CD14-positive monocyte (primary cell): ENCODE data around the gene ENOSF1. TPM values are rescaled to one million over a fixed set of nuclear protein-coding genes. Genes with fewer than 3 reads are reported as not detected.

ENCODE experiments used
- DNase-seq, 3 donors: peaks; one replicate each; pipeline ENCODE4 v3.0.0-alpha.2; 2011 to 2022
- H2AFZ ChIP-seq: 2 replicates; pipeline ENCODE4 v1.6.0; 2012; ENCODE audit warnings: mild to moderate bottlenecking, low read depth, low read length, inconsistent platforms; ENCODE audit not compliant: insufficient read depth, poor library complexity, severe bottlenecking
- H3K27ac ChIP-seq, 2 donors: 1 replicate in 1 of 2; 2 replicates in 1 of 2; pipeline ENCODE4 v1.5.1; 2012 to 2013; ENCODE audit warnings: low read length in 2 of 2, control low read depth in 1 of 2, inconsistent platforms in 1 of 2, low read depth in 1 of 2, mild to moderate bottlenecking in 1 of 2
- H3K27me3 ChIP-seq, 2 donors: one replicate each; pipeline versions ENCODE4 v1.6.0 to v1.6.1; 2011 to 2013; ENCODE audit warnings: low read length in 2 of 2; ENCODE audit not compliant: control insufficient read depth in 2 of 2, insufficient read depth in 2 of 2
- H3K36me3 ChIP-seq, 2 donors: replicated peaks in 1 of 2; 1 replicate in 1 of 2; 2 replicates in 1 of 2; pipeline versions ENCODE4 v1.5.1 to v1.6.1; 2012 to 2013; ENCODE audit warnings: low read length in 2 of 2, control low read depth in 1 of 2, inconsistent platforms in 1 of 2, mild to moderate bottlenecking in 1 of 2; ENCODE audit not compliant: insufficient read depth in 2 of 2, control insufficient read depth in 1 of 2
- H3K4me1 ChIP-seq, 2 donors: 1 replicate in 1 of 2; 2 replicates in 1 of 2; pipeline versions ENCODE4 v1.5.1 to v1.6.1; 2012 to 2013; ENCODE audit warnings: low read length in 2 of 2, control low read depth in 1 of 2, inconsistent platforms in 1 of 2, mild to moderate bottlenecking in 1 of 2, moderate library complexity in 1 of 2; ENCODE audit not compliant: insufficient read depth in 2 of 2, control insufficient read depth in 1 of 2
- H3K4me2 ChIP-seq: replicated peaks from 2 replicates; pipeline ENCODE3; 2012; ENCODE audit warnings: low read length, moderate library complexity, mild to moderate bottlenecking; ENCODE audit not compliant: poor library complexity, severe bottlenecking; ENCODE audit errors: extremely low read depth
- H3K4me3 ChIP-seq, 3 experiments: fragments of 200-600 bp in 1 of 3; sonication (generic) in 1 of 3; replicated peaks in 1 of 3; 1 replicate in 2 of 3; 2 replicates in 1 of 3; pipeline ENCODE4 v1.5.1; 2011 to 2013; ENCODE audit warnings: low read length in 3 of 3, mild to moderate bottlenecking in 3 of 3, control low read depth in 2 of 3, low read depth in 2 of 3, inconsistent platforms in 1 of 3, moderate library complexity in 1 of 3
- H3K79me2 ChIP-seq: 2 replicates; pipeline ENCODE4 v1.6.0; 2012; ENCODE audit warnings: mild to moderate bottlenecking, control low read depth, inconsistent platforms, low read length, moderate library complexity; ENCODE audit not compliant: insufficient read depth
- H3K9ac ChIP-seq: 2 replicates; pipeline ENCODE4 v1.6.0; 2017; ENCODE audit warnings: low read length, mild to moderate bottlenecking; ENCODE audit not compliant: insufficient read depth, poor library complexity, severe bottlenecking
- H3K9me3 ChIP-seq, 2 donors: replicated peaks in 1 of 2; 1 replicate in 1 of 2; 2 replicates in 1 of 2; pipeline versions ENCODE4 v1.5.1 to v1.6.1; 2012 to 2013; ENCODE audit warnings: low read length in 2 of 2, control low read depth in 1 of 2; ENCODE audit not compliant: control insufficient read depth in 1 of 2, insufficient read depth in 1 of 2
- H4K20me1 ChIP-seq: 2 replicates; pipeline ENCODE4 v1.6.0; 2012; ENCODE audit warnings: mild to moderate bottlenecking, low read length, control low read depth, moderate library complexity; ENCODE audit not compliant: insufficient read depth
- H3K27ac Mint-ChIP-seq, 7 donors: one replicate each; pipeline ENCODE4 v1.8.0; 2020; ENCODE audit warnings: mild to moderate bottlenecking in 7 of 7, mixed read lengths in 7 of 7, moderate library complexity in 6 of 7, inconsistent platforms in 2 of 7
- H3K27me3 Mint-ChIP-seq, 3 donors: one replicate each; pipeline ENCODE4 v1.8.0; 2021 to 2022; ENCODE audit warnings: low read depth in 3 of 3, mild to moderate bottlenecking in 3 of 3, mixed read lengths in 3 of 3, moderate library complexity in 3 of 3, inconsistent platforms in 1 of 3
- H3K36me3 Mint-ChIP-seq, 2 donors: one replicate each; pipeline ENCODE4 v1.8.0; 2020; ENCODE audit warnings: mixed read lengths in 2 of 2, inconsistent platforms in 1 of 2, mild to moderate bottlenecking in 1 of 2
- H3K4me1 Mint-ChIP-seq: one replicate; pipeline ENCODE4 v1.8.0; 2020; ENCODE audit warnings: mild to moderate bottlenecking, mixed read lengths
- H3K4me3 Mint-ChIP-seq, 2 donors: one replicate each; pipeline ENCODE4 v1.8.0; 2020; ENCODE audit warnings: mild to moderate bottlenecking in 2 of 2, mixed read lengths in 2 of 2, moderate library complexity in 1 of 2
- H3K9me3 Mint-ChIP-seq, 7 donors: one replicate each; pipeline ENCODE4 v1.8.0; 2020 to 2022; ENCODE audit warnings: mixed read lengths in 7 of 7, mild to moderate bottlenecking in 6 of 7, moderate library complexity in 6 of 7, inconsistent platforms in 2 of 7
- WGBS: methylation state at CpG from one replicate; pipeline ENCODE4 v1.1.5; 2013; ENCODE audit warnings: missing lambda C conversion rate; ENCODE audit not compliant: insufficient coverage; 5-methylcytosine and 5-hydroxymethylcytosine counted together
- intact Hi-C, 2 donors: fragments of 100-400 bp; cut with micrococcal nuclease; formaldehyde crosslinking; loops; one replicate each; pipeline versions ENCODE4 v1.15.0 to v1.15.1; 2023
- polyA plus RNA-seq, 3 donors: library from polyadenylated mRNA; depleted of rRNA in 1 of 3; unstranded in 2 of 3; stranded (reverse) in 1 of 3; fragments of 300-500 nt in 2 of 3; fragments of >200 nt in 1 of 3; fragmentation: Illumina TruSeq in 2 of 3; gene quantifications; 1 replicate in 2 of 3; 2 replicates in 1 of 3; pipeline ENCODE4 v1.2.3, GENCODE V29; 2012 to 2021
- TF ChIP-seq, protein P1 (sequence below): fragments of 200-600 bp; IDR thresholded peaks from one replicate; pipeline ENCODE4 v1.8.0; 2022; ENCODE audit warnings: antibody characterized with exemption, mild to moderate bottlenecking

ENOSF1 gene
- polyA plus RNA-seq, 3 donors = 2.2 to 11.6 (median 2.3) TPM

DNA sequence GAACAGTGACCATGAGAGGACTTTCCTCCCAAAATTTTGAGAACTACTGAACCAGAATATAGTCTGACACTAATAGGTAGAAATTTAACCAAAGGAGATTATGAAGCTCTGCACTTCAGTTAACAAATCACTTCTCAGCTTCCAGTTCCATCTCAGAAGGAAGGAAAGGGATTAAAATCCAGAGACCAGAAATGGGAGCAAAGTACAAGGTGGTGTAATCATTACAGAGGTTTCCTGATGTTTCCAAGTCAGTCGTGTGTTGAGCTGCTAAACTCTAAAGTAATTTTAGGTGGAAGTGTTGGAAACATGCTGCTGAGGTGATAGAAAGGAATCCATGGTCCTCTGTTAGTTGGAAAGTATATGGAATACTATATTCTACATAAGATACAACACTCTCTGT is 44.2 kb downstream of the ENOSF1 start:
- peaks cover 30 to 68% of the 10 kb centered on the region in 2 donors for H3K36me3 ChIP-seq
- peaks cover 24% of the 10 kb centered on the region for H3K79me2 ChIP-seq
- H3K27me3 Mint-ChIP-seq = no peaks in the 10 kb centered on the region
- H3K4me3 ChIP-seq = no peak overlapping the region
- H3K4me2 ChIP-seq = no peak overlapping the region
- no peak overlapping the region for H3K4me3 Mint-ChIP-seq
- no peak overlapping the region for H3K9ac ChIP-seq
- no peaks in the 10 kb centered on the region for H3K4me1 Mint-ChIP-seq
- H3K9me3 ChIP-seq = no peaks in the 10 kb centered on the region
- peak overlapping the region in 1 of 2 donors; percentile 8 for H3K27ac ChIP-seq
- no peaks in the 10 kb centered on the region for H3K27me3 ChIP-seq
- H3K36me3 Mint-ChIP-seq = peaks cover 56 to 69% of the 10 kb centered on the region in 2 donors
- peaks cover 0 to 3% (median 0%) of the 10 kb centered on the region in 7 donors for H3K9me3 Mint-ChIP-seq
- H4K20me1 ChIP-seq = no peaks in the 10 kb centered on the region
- WGBS = no CpG with 5 or more reads among the region's 1 CpG
- TF ChIP-seq, protein P1, sequence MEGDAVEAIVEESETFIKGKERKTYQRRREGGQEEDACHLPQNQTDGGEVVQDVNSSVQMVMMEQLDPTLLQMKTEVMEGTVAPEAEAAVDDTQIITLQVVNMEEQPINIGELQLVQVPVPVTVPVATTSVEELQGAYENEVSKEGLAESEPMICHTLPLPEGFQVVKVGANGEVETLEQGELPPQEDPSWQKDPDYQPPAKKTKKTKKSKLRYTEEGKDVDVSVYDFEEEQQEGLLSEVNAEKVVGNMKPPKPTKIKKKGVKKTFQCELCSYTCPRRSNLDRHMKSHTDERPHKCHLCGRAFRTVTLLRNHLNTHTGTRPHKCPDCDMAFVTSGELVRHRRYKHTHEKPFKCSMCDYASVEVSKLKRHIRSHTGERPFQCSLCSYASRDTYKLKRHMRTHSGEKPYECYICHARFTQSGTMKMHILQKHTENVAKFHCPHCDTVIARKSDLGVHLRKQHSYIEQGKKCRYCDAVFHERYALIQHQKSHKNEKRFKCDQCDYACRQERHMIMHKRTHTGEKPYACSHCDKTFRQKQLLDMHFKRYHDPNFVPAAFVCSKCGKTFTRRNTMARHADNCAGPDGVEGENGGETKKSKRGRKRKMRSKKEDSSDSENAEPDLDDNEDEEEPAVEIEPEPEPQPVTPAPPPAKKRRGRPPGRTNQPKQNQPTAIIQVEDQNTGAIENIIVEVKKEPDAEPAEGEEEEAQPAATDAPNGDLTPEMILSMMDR = no peak
- no peaks in the 10 kb centered on the region for H3K4me1 ChIP-seq
- H3K27ac Mint-ChIP-seq = no peak overlapping the region
- intact Hi-C loops = no loop called here
- no peak for DNase-seq
- H2AFZ ChIP-seq = no peak overlapping the region

DNA sequence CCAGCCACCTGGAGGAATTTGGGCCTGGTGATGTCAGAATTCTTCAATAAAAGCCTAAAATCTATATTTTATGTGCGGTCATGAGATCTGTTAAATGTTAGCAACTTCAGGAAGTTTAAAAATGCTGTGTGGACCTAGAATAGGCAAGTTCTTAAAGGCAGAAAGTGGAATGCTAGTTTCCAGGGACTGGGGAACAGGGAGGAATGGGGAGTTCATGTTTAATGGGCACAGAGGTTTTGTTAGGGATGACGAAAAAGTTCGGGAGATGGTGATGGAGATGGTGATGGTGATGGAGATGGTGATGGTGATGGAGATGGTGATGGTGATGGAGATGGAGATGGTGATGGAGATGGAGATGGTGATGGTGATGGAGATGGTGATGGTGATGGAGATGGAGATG is 45.8 kb downstream of the ENOSF1 start:
- H3K27ac ChIP-seq = no peak overlapping the region
- H2AFZ ChIP-seq = no peak overlapping the region
- TF ChIP-seq, protein P1 = no peak
- intact Hi-C loops = no loop called here
- H3K9me3 ChIP-seq = peaks cover 0 to 4% of the 10 kb centered on the region in 2 donors
- no peak overlapping the region for H3K4me3 ChIP-seq
- peak overlapping the region in 1 of 7 donors; percentile 29 for H3K27ac Mint-ChIP-seq
- H3K4me1 Mint-ChIP-seq = no peaks in the 10 kb centered on the region
- H3K4me1 ChIP-seq = no peaks in the 10 kb centered on the region
- no peak overlapping the region for H3K4me3 Mint-ChIP-seq
- 93% methylated on average over 3 of the region's 3 CpGs for WGBS
- H3K27me3 Mint-ChIP-seq = no peaks in the 10 kb centered on the region
- H4K20me1 ChIP-seq = no peaks in the 10 kb centered on the region
- H3K36me3 ChIP-seq = peaks cover 19 to 52% of the 10 kb centered on the region in 2 donors
- peaks cover 50 to 63% of the 10 kb centered on the region in 2 donors for H3K36me3 Mint-ChIP-seq
- no peak overlapping the region for H3K9ac ChIP-seq
- no peaks in the 10 kb centered on the region for H3K27me3 ChIP-seq
- H3K79me2 ChIP-seq = peaks cover 32% of the 10 kb centered on the region
- H3K4me2 ChIP-seq = no peak overlapping the region
- DNase-seq = no peak
- H3K9me3 Mint-ChIP-seq = peaks cover 0 to 6% (median 0%) of the 10 kb centered on the region in 7 donors
